BLaER1 treated with 17β-estradiol and CSF1 and Interleukin-3, amounts not matched to agents 10 nM and 100 nM (cell line): ENCODE data around the gene CHST15.

Experiments used
- H3K27ac ChIP-seq, 11 experiments: shearing (Covaris generic); formaldehyde crosslinking; 2 replicates each; pipeline ENCODE4 v1.8.1; 2022
- H3K27me3 ChIP-seq, 11 experiments: shearing (Covaris generic); formaldehyde crosslinking; 2 replicates each; pipeline ENCODE4 v1.8.1; 2022
- H3K36me3 ChIP-seq, 11 experiments: shearing (Covaris generic); formaldehyde crosslinking; 2 replicates each; pipeline ENCODE4 v1.8.1; 2022
- H3K4me1 ChIP-seq, 10 experiments: shearing (Covaris generic); formaldehyde crosslinking; 2 replicates each; pipeline ENCODE4 v1.8.1; 2022
- H3K4me2 ChIP-seq, 11 experiments: shearing (Covaris generic); formaldehyde crosslinking; 2 replicates each; pipeline ENCODE4 v1.8.1; 2022
- H3K4me3 ChIP-seq, 10 experiments: shearing (Covaris generic); formaldehyde crosslinking; 2 replicates each; pipeline ENCODE4 v1.8.1; 2022
- H3K9ac ChIP-seq, 11 experiments: shearing (Covaris generic); formaldehyde crosslinking; 2 replicates each; pipeline ENCODE4 v1.8.1; 2022
- H3K9me3 ChIP-seq, 11 experiments: shearing (Covaris generic); formaldehyde crosslinking; replicated peaks in 1 of 11; 2 replicates each; pipeline ENCODE4 v1.8.1; 2022
- H4K20me1 ChIP-seq, 11 experiments: shearing (Covaris generic); formaldehyde crosslinking; 2 replicates each; pipeline ENCODE4 v1.8.1; 2022
- Cebpa-rat ChIP-seq, 11 experiments: shearing (Covaris generic); IDR thresholded peaks; 2 replicates each; pipeline ENCODE4 v1.8.1; 2022

Gene CHST15

GRCh38 chr10:124005991-124006392 is 87.4 kb downstream of the CHST15 start:
- Histone ChIP-seq H4K20me1 (peaks cover 85 to 100% (median 100%) of the 10 kb centered on the region in 11 experiments), H3K27me3 (no peaks in the 10 kb centered on the region), H3K27ac (no peak overlapping the region), H3K4me3 (no peak overlapping the region), H3K36me3 (peaks cover 62 to 96% (median 85%) of the 10 kb centered on the region in 11 experiments), H3K4me2 (peak overlapping the region in 10 of 11 experiments; percentile 32 to 84 (median 66); a peak in 18 of 22 replicates), H3K4me1 (peaks cover 53 to 100% (median 69%) of the 10 kb centered on the region in 10 experiments), H3K9me3 (no peaks in the 10 kb centered on the region), H3K9ac (peak overlapping the region in 5 of 11 experiments; percentile 22 to 56 (median 34); a peak in 6 of 22 replicates)
- TF ChIP-seq Cebpa-rat (IDR thresholded peaks at IDR 0.05): no peak

DNA sequence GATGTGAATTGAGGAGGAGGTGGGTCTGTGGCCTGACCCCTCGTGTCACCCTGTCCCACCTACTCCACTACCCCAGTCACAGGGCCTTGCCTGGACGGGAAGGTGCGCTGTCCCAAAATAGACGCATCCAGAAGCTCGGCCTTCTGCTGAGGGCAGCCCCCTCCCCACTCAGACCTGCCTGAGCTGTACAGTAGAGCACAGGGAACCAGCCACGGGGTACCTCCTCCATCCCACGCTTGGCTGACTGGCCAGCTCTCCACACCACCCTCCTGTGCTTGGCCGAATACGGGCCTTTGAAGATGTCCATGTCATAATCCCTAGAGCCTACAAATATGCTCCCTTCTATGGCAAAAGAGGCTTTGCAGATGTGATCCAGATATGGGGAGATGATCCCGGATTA is 88.3 kb downstream of the CHST15 start:
- Histone ChIP-seq H3K9me3 (no peaks in the 10 kb centered on the region), H3K36me3 (peaks cover 53 to 87% (median 76%) of the 10 kb centered on the region in 11 experiments), H3K27me3 (no peaks in the 10 kb centered on the region), H3K4me3 (no peak overlapping the region), H4K20me1 (peaks cover 78 to 100% (median 96%) of the 10 kb centered on the region in 11 experiments), H3K9ac (peak overlapping the region in 1 of 11 experiments; percentile 60; a peak in 2 of 22 replicates), H3K27ac (no peak overlapping the region), H3K4me2 (peak overlapping the region in 5 of 11 experiments; percentile 28 to 86 (median 74); a peak in 7 of 22 replicates), H3K4me1 (peaks cover 56 to 100% (median 70%) of the 10 kb centered on the region in 10 experiments)
- no peak for TF ChIP-seq Cebpa-rat (IDR thresholded peaks at IDR 0.05)

DNA sequence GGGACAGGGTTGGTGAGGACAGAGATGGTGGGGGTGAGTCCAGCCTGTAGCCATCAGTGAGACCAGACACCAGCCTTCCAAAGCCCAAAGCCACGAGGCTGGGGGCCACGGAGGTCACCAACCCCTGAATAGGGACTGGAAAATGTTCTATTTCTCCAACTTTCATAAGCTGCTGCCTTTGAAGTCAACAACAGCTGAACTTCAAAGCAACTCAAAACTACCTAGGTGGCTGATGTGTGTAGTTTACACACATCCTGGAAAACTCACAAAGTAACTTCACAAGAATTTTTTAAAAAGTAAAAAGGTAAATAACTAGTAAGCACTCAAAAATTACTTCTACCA is 88.8 kb downstream of the CHST15 start:
- Histone ChIP-seq H4K20me1 (peaks cover 74 to 100% (median 91%) of the 10 kb centered on the region in 11 experiments), H3K9ac (peak overlapping the region in 2 of 11 experiments; percentile 28 to 60; a peak in 2 of 22 replicates), H3K9me3 (no peaks in the 10 kb centered on the region), H3K4me1 (peaks cover 57 to 100% (median 71%) of the 10 kb centered on the region in 10 experiments), H3K27ac (peak overlapping the region in 2 of 11 experiments; percentile 14 to 30; a peak in 1 of 22 replicates), H3K36me3 (peaks cover 49 to 82% (median 71%) of the 10 kb centered on the region in 11 experiments), H3K4me2 (peak overlapping the region in 3 of 11 experiments; percentile 86 to 88 (median 87); a peak in 5 of 22 replicates), H3K4me3 (no peak overlapping the region), H3K27me3 (no peaks in the 10 kb centered on the region)
- TF ChIP-seq Cebpa-rat (IDR thresholded peaks at IDR 0.05): no peak

GRCh38 chr10:124003871-124004662 is 89.3 kb downstream of the CHST15 start:
- H3K4me1 ChIP-seq: peaks cover 57 to 100% (median 73%) of the 10 kb centered on the region in 10 experiments
- peaks cover 72 to 94% (median 86%) of the 10 kb centered on the region in 11 experiments for H4K20me1 ChIP-seq
- TF ChIP-seq Cebpa-rat (IDR thresholded peaks at IDR 0.05): no peak
- H3K36me3 ChIP-seq: peaks cover 43 to 77% (median 65%) of the 10 kb centered on the region in 11 experiments
- no peak overlapping the region for H3K4me3 ChIP-seq
- H3K4me2 ChIP-seq: peak overlapping the region in 3 of 11 experiments; percentile 86 to 88 (median 87); a peak in 6 of 22 replicates
- peak overlapping the region in 2 of 11 experiments; percentile 28 to 60; a peak in 2 of 22 replicates for H3K9ac ChIP-seq
- peak overlapping the region in 5 of 11 experiments; percentile 9 to 30 (median 16); a peak in 4 of 22 replicates for H3K27ac ChIP-seq
- H3K27me3 ChIP-seq: no peaks in the 10 kb centered on the region
- H3K9me3 ChIP-seq: no peaks in the 10 kb centered on the region

- peak overlapping the region in 2 of 11 experiments; percentile 19 to 60; a peak in 2 of 22 replicates for H3K9ac ChIP-seq
- no peak overlapping the region for H3K4me3 ChIP-seq
- no peaks in the 10 kb centered on the region for H3K27me3 ChIP-seq
- peaks cover 60 to 100% (median 76%) of the 10 kb centered on the region in 10 experiments for H3K4me1 ChIP-seq
- H3K9me3 ChIP-seq: no peaks in the 10 kb centered on the region
- H3K4me2 ChIP-seq: peak overlapping the region in 3 of 11 experiments; percentile 86 to 88 (median 87); a peak in 6 of 22 replicates
- no peak for TF ChIP-seq Cebpa-rat (IDR thresholded peaks at IDR 0.05)
- peaks cover 66 to 88% (median 80%) of the 10 kb centered on the region in 11 experiments for H4K20me1 ChIP-seq
- H3K36me3 ChIP-seq: peaks cover 37 to 71% (median 60%) of the 10 kb centered on the region in 11 experiments
- peak overlapping the region in 4 of 11 experiments; percentile 9 to 30 (median 16); a peak in 3 of 22 replicates for H3K27ac ChIP-seq
These were observed 89.9 kb downstream of the CHST15 start for GRCh38 chr10:124003481-124003870.

- no peak for TF ChIP-seq Cebpa-rat (IDR thresholded peaks at IDR 0.05)
- Histone ChIP-seq H3K4me1 (peaks cover 61 to 100% (median 76%) of the 10 kb centered on the region in 10 experiments), H4K20me1 (peaks cover 61 to 84% (median 75%) of the 10 kb centered on the region in 11 experiments)
These were observed 90.4 kb downstream of the CHST15 start for GRCh38 chr10:124003070-124003419.

GRCh38 chr10:124002391-124003069 is 90.9 kb downstream of the CHST15 start:
- Histone ChIP-seq H3K4me1 (peaks cover 61 to 100% (median 76%) of the 10 kb centered on the region in 10 experiments), H3K4me2 (peak overlapping the region in 4 of 11 experiments; percentile 86 to 88 (median 86); a peak in 7 of 22 replicates), H3K9me3 (no peaks in the 10 kb centered on the region), H3K27me3 (no peaks in the 10 kb centered on the region), H3K36me3 (peaks cover 28 to 61% (median 50%) of the 10 kb centered on the region in 11 experiments; a peak in 21 of 22 replicates), H4K20me1 (peaks cover 56 to 79% (median 70%) of the 10 kb centered on the region in 11 experiments), H3K4me3 (no peak overlapping the region), H3K9ac (0 out of 22 replicates have a peak overlapping the region, but pooled peaks of 1 of the 11 experiments have one; percentile 21), H3K27ac (peak overlapping the region in 1 of 11 experiments; percentile 33; a peak in 2 of 22 replicates)
- no peak for TF ChIP-seq Cebpa-rat (IDR thresholded peaks at IDR 0.05)

More at GRCh38 chr10:124003070-124003419, 90.4 kb downstream of the CHST15 start:
- H3K36me3 ChIP-seq: peaks cover 33 to 66% (median 55%) of the 10 kb centered on the region in 11 experiments
- peak overlapping the region in 2 of 11 experiments; percentile 17 to 30; a peak in 1 of 22 replicates for H3K27ac ChIP-seq
- H3K4me2 ChIP-seq: peak overlapping the region in 4 of 11 experiments; percentile 86 to 88 (median 86); a peak in 7 of 22 replicates
- no peaks in the 10 kb centered on the region for H3K27me3 ChIP-seq
- 0 out of 22 replicates have a peak overlapping the region, but pooled peaks of 1 of the 11 experiments have one; percentile 21 for H3K9ac ChIP-seq
- H3K4me3 ChIP-seq: no peak overlapping the region
- no peaks in the 10 kb centered on the region for H3K9me3 ChIP-seq
